Fibroblast of upper back skin (primary cell): ENCODE results near the gene RAB15.
"Not testable (repeated sequence)": the region's sequence is repeated elsewhere in the genome, so short reads cannot be mapped to it uniquely, and the experiment has no call there.

Experiments
- DNase-seq: peaks from one replicate; pipeline ENCODE4 v3.0.0-alpha.2; 2013

Gene RAB15

GRCh38 chr14:64934338-64934929 lies 37.7 kb downstream of the RAB15 start:
- DNase-seq = no peak

DNA sequence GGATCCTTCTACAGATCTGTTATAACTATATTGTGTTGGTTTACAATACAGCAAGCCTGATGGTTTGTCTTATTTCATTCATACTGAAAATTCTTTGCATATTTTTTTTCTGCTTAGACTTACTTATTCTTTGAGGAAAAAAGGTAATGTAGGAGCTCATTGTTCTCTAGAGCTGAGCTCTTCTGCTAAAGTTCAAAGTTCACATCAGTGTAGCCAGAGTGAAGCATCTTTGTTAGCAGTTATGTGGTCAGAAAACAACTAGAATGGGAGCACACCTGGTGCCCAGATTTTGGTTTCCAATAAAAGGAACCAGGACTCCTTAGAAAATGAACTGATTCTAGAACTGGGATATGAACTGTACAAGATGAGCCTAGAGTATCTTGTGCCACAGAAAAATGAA lies 39.9 kb downstream of the RAB15 start:
- no peak for DNase-seq

- no peak for DNase-seq
Observed at GRCh38 chr14:64931123-64931522, 41.0 kb downstream of the RAB15 start.

- peak; percentile 66 for DNase-seq
Observed at GRCh38 chr14:64930085-64930843, 41.9 kb downstream of the RAB15 start.

DNA sequence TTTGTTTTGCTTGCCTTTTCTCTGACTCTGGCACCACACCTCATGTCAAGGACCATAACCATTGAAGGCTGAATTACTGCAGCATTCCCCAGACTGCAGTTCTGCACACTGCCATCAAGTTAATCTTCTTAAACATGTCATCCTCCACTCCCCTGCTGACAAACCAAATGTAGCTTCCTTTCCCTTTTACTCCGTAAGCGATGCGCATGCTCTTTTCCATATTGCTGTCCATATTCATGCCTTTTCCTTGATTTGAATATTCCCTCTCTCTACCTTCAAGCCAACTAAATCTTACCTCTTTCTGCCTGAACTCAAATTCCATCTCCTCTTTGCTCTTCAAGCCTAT lies 43.1 kb downstream of the RAB15 start:
- DNase-seq = no peak

DNA sequence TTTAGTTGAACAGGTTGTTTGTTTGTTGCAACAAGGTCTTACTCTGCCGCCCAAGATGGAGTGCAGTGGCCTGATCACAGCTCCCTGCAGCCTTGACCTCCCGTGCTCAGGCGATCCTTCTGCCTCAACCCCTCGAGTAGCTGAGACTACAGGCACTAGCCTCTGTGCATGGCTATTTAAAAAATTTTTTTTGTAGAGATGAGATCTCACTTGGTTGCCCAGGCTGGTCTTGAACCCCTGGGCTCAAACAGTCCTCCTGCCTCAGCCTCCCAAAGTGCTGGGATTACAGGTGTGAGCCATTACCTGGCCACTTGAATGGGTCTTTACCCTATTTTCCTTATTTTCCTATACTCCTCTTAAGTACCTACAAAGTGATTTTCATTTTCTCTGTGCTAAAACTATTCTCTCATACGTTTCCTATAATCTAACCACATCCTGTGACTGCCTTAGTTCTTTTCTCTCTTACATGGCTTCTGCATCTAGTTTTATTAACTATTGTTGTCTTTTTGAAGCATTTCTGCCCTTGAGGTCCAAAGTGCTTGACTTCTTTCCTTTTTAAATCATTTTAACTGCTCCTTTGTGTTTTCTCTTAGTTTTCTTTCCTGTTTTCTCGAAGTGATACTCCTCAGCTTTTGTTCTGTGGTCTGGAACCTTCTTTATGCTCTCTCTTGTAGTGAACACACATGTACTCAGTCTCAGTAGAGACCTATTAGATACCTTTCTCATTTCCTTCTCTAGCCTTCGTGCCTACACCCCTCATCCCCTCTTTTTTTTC lies 43.7 kb downstream of the RAB15 start:
- no peak for DNase-seq

- no peak for DNase-seq
Observed at GRCh38 chr14:64927031-64927430, 45.1 kb downstream of the RAB15 start.

- no peak for DNase-seq
Observed at GRCh38 chr14:64926398-64926995, 45.6 kb downstream of the RAB15 start.

- DNase-seq = no peak
Observed at GRCh38 chr14:64923015-64923414, 49.1 kb downstream of the RAB15 start.

GRCh38 chr14:64920465-64920864 lies 51.7 kb downstream of the RAB15 start:
- no peak for DNase-seq

GRCh38 chr14:64919618-64920017 lies 52.5 kb downstream of the RAB15 start:
- no peak for DNase-seq

DNA sequence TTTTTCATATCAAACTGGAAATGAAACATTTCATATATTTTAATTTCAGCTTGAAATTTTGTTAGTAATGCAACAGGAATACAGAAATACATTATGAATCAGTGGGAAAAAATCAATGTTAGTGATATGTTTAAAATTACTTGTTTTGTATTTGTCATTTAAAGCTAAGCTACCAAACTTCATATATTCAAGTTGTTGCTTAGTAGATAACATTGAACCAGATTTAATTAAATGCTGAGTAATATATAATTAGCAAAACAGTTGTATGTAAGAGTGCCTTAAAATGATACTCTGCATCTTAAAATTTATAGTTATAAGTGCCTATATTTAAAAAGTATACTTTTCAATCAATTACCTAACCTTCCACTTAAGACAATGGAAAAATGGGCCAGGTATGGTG lies 52.9 kb downstream of the RAB15 start:
- DNase-seq = no peak

GRCh38 chr14:64918216-64918615 lies 53.9 kb downstream of the RAB15 start:
- no peak for DNase-seq

GRCh38 chr14:64915797-64916196 lies 56.3 kb downstream of the RAB15 start:
- no peak for DNase-seq

DNA sequence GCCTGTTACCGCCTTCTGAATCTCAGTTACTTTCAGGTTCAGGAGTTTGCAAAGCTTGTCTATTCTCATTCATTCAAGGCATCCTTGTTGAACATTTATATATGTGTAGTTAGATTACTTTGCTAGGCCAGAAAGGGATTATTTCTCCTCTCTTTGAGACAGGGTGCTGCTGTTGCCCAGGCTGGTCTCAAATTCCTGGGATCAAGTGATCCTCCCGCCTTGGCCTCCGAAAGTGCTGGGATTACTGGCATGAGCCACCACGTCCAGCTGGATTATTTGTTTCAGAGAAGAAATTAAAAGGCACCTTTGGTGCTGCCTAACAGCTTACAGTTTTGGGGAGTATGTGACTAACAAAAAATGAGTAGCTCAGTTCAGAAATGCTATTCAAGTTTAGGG lies 57.1 kb downstream of the RAB15 start:
- no peak for DNase-seq

- DNase-seq = peak; percentile 97
Observed at GRCh38 chr14:64914237-64915028, 57.7 kb downstream of the RAB15 start, which contains the start of gene CHURC1. Gene CHURC1, plus strand, starts transcription at chr14:64914455. Its CDS starts 41 bp downstream, at chr14:64914496.

DNA sequence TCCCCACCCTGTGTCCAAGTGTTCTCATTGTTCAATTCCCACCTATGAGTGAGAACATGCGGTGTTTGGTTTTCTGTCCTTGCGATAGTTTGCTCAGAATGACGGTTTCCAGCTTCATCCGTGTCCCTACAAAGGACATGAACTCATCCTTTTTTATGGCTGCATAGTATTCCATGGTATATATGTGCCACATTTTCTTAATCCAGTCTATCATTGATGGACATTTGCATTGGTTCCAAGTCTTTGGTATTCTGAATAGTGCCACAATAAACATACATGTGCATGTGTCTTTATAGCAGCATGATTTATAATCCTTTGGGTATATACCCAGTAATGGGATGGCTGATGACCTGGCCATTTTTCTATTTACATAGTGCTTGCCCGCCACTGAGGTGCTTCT lies 58.7 kb downstream of the RAB15 start:
- not testable (repeated sequence) for DNase-seq

DNA sequence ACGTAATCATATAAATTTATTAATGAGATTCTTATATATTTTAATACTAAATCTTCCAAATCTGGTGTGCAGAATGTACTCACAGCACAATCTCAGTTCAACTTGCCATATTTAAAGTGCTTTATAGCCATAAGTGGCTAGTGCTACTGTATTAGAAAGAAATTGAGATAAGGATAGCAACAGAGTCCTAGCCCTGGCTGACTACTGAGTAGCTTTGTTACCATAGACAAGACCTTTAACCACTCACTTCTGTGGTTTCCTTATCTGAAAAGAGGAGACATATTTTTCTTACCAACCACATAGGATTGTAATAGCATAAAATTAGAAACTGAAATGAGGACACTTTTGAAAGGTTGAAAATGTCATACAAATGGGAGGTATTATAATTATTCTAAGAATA lies 59.9 kb downstream of the RAB15 start:
- no peak for DNase-seq

GRCh38 chr14:64910847-64911495 lies 61.2 kb downstream of the RAB15 start:
- DNase-seq = peak; percentile 12

GRCh38 chr14:64906022-64906421 lies 66.1 kb downstream of the RAB15 start:
- DNase-seq = no peak

DNA sequence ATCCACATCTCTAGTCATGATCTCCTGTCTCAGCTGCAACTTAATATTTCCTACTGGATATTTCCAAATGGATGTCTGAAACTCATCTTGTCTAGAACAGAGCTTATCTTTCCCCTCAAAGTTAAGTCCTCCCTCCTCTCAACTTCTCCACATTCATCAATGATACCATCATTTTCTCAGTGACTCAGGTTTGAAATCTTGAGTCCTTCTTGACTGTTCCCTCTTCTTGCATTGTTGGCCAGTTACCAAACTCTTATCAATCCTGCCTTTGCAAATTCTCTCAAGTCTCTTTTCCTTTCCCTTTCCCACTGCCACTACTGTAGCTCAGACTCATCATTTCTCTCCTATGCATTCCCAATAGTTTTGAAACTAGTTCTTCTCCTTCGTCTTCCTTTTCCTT lies 72.2 kb downstream of the RAB15 start:
- peak; percentile 25 for DNase-seq
